ENCODE data around the gene TTBK1.

- TF ChIP-seq EP300 (conservative IDR thresholded peaks at IDR 0.05; ENCODE audit: poor library complexity, severe bottlenecking) (no peak), EZH2 (IDR thresholded peaks at IDR 0.05; ENCODE audit: borderline replicate concordance, insufficient read depth, low read length, poor library complexity, severe bottlenecking) (no peak), CTCF (IDR thresholded peaks at IDR 0.05; ENCODE audit: poor library complexity, severe bottlenecking) (no peak), RAD21 (conservative IDR thresholded peaks at IDR 0.05) (no peak)
Observed at GRCh38 chr6:43246301-43247113, 3.2 kb downstream of the TTBK1 start.

Measured in neural cell (in vitro differentiated cells).